ENCODE data around the gene RAMP3.
"Not testable (repeated sequence)": the region's sequence is repeated elsewhere in the genome, so short reads cannot be mapped to it uniquely, and the experiment has no call there.

- TF ChIP-seq CTCF, POLR2AphosphoS5, POLR2A, EP300 (IDR thresholded peaks at IDR 0.05): not testable (repeated sequence)
Observed at GRCh38 chr7:45206266-45206665, 48.7 kb downstream of the RAMP3 start.
